ENCODE measurements around the gene PPP1R9B.

Gene PPP1R9B

GRCh38 chr17:50194934-50195865, 44.7 kb upstream of the PPP1R9B start:
- Histone ChIP-seq H3F3A (ENCODE audit: insufficient read depth, low read length) (no peaks in the 10 kb centered on the region), H3K9ac (ENCODE audit: low read length) (no peak overlapping the region), H2AFZ (ENCODE audit: low read length) (no peak overlapping the region), H3K27ac (ENCODE audit: low read depth, low read length, poor library complexity, severe bottlenecking) (no peak overlapping the region), H3K9me2 (ENCODE audit: low read depth, low read length) (no peaks in the 10 kb centered on the region), H3K4me1 (ENCODE audit: insufficient read depth, low read length, severe bottlenecking) (peaks cover 5% of the 10 kb centered on the region), H3K4me2 (ENCODE audit: low read length) (no peak overlapping the region), H3K79me2 (ENCODE audit: insufficient read depth, low read length) (no peaks in the 10 kb centered on the region), H3K36me3 (ENCODE audit: insufficient read depth, low read length) (no peaks in the 10 kb centered on the region), H3K9me3 (ENCODE audit: low read length) (no peaks in the 10 kb centered on the region), H4K20me1 (ENCODE audit: insufficient read depth, low read length) (no peaks in the 10 kb centered on the region), H3K27me3 (ENCODE audit: insufficient read depth, low read length) (no peaks in the 10 kb centered on the region; the same call in none of the 2 replicates), H3K4me3 (ENCODE audit: low read depth, low read length, poor library complexity, severe bottlenecking) (no peak overlapping the region)
- TF ChIP-seq EZH2 (IDR thresholded peaks at IDR 0.05; ENCODE audit: borderline replicate concordance, low read length) (no peak), CTCF (IDR thresholded peaks at IDR 0.05; ENCODE audit: low read length) (no peak)

GRCh38 chr17:50194140-50194933, 43.9 kb upstream of the PPP1R9B start:
- H3K27me3 ChIP-seq (ENCODE audit: insufficient read depth, low read length): peaks cover 6% of the 10 kb centered on the region
- H3K4me2 ChIP-seq (ENCODE audit: low read length): no peak overlapping the region
- H3K9me3 ChIP-seq (ENCODE audit: low read length): no peaks in the 10 kb centered on the region
- H3K4me1 ChIP-seq (ENCODE audit: insufficient read depth, low read length, severe bottlenecking): no peaks in the 10 kb centered on the region
- no peak overlapping the region for H3K4me3 ChIP-seq (ENCODE audit: low read depth, low read length, poor library complexity, severe bottlenecking)
- no peaks in the 10 kb centered on the region for H4K20me1 ChIP-seq (ENCODE audit: insufficient read depth, low read length)
- H3K79me2 ChIP-seq (ENCODE audit: insufficient read depth, low read length): no peaks in the 10 kb centered on the region
- H3F3A ChIP-seq (ENCODE audit: insufficient read depth, low read length): no peaks in the 10 kb centered on the region
- H3K36me3 ChIP-seq (ENCODE audit: insufficient read depth, low read length): no peaks in the 10 kb centered on the region
- no peaks in the 10 kb centered on the region for H3K9me2 ChIP-seq (ENCODE audit: low read depth, low read length)
- TF ChIP-seq CTCF (IDR thresholded peaks at IDR 0.05; ENCODE audit: low read length) (no peak), EZH2 (IDR thresholded peaks at IDR 0.05; ENCODE audit: borderline replicate concordance, low read length) (no peak)
- no peak overlapping the region for H2AFZ ChIP-seq (ENCODE audit: low read length)
- no peak overlapping the region for H3K27ac ChIP-seq (ENCODE audit: low read depth, low read length, poor library complexity, severe bottlenecking)
- no peak overlapping the region for H3K9ac ChIP-seq (ENCODE audit: low read length)

GRCh38 chr17:50192618-50193291, 42.3 kb upstream of the PPP1R9B start:
- H3K4me1 ChIP-seq (ENCODE audit: insufficient read depth, low read length, severe bottlenecking): no peaks in the 10 kb centered on the region
- peaks cover 10% of the 10 kb centered on the region for H3K27me3 ChIP-seq (ENCODE audit: insufficient read depth, low read length)
- H3K4me3 ChIP-seq (ENCODE audit: low read depth, low read length, poor library complexity, severe bottlenecking): no peak overlapping the region
- H3K9me2 ChIP-seq (ENCODE audit: low read depth, low read length): no peaks in the 10 kb centered on the region
- H2AFZ ChIP-seq (ENCODE audit: low read length): no peak overlapping the region
- no peaks in the 10 kb centered on the region for H3K79me2 ChIP-seq (ENCODE audit: insufficient read depth, low read length)
- H3K9ac ChIP-seq (ENCODE audit: low read length): no peak overlapping the region
- H3K9me3 ChIP-seq (ENCODE audit: low read length): no peaks in the 10 kb centered on the region
- H3K27ac ChIP-seq (ENCODE audit: low read depth, low read length, poor library complexity, severe bottlenecking): no peak overlapping the region
- H3K36me3 ChIP-seq (ENCODE audit: insufficient read depth, low read length): no peaks in the 10 kb centered on the region
- H3F3A ChIP-seq (ENCODE audit: insufficient read depth, low read length): no peaks in the 10 kb centered on the region
- no peak overlapping the region for H3K4me2 ChIP-seq (ENCODE audit: low read length)
- TF ChIP-seq CTCF (IDR thresholded peaks at IDR 0.05; ENCODE audit: low read length) (no peak), EZH2 (IDR thresholded peaks at IDR 0.05; ENCODE audit: borderline replicate concordance, low read length) (no peak)
- H4K20me1 ChIP-seq (ENCODE audit: insufficient read depth, low read length): no peaks in the 10 kb centered on the region
